ENCODE results near the gene ADD1.
"Not testable (repeated sequence)": the region's sequence is repeated elsewhere in the genome, so short reads cannot be mapped to it uniquely, and the experiment has no call there.

ADD1 gene

DNA sequence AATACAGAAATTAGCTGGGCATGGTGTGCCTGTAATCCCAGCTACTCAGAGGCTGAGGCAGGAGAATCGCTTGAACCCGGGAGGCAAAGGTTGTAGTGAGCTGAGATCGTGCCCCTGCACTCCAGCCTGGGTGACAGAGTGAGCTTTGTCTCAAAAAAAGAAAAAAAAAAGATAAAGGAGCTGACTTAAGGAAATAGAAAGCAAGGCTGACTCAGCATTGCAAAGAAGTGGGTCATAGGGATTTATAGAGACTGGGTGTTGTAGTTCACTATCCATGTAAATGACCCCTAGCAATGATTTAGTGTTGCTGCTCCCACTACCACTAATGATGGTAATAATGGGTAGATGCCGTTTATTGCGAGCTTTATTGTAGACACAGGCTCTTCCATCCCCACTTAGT lies 47.6 kb downstream of the ADD1 start:
- DNase-seq: no peak

DNA sequence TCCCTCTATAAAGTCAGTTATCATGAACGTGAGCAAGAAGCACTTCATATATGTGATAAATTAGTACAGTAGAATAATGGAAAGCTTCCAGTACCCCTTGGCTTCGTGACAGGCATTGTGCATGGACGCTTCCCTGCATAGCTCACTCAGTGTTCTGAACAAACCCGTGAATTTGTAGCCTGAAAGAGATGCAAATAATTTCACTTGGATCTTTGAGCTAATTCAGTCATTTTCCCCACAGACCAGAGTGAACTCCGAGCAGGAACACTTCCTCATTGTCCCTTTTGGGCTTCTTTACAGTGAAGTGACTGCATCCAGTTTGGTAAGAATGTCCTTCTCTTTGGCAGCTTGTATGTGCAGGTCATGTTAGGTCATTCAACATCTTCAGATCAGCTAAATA lies 50.1 kb downstream of the ADD1 start:
- DNase-seq: no peak

DNA sequence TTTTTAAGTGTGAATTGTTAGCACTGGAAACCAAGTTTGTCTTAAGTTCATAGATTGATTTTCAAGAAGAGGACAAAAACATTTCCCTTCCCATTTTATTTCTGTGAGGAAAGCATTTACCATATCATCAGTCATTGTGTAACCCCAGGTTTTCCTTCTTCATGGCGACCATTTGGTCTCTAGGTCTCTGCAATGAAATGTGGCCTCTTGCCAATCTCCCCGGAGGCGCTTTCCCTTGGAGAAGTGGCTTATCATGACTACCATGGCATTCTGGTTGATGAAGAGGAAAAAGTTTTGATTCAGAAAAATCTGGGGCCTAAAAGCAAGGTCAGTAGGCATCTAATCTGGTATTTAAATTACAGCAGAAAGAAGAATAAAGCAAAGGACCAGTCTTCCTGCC lies 54.4 kb downstream of the ADD1 start:
- DNase-seq: no peak

DNA sequence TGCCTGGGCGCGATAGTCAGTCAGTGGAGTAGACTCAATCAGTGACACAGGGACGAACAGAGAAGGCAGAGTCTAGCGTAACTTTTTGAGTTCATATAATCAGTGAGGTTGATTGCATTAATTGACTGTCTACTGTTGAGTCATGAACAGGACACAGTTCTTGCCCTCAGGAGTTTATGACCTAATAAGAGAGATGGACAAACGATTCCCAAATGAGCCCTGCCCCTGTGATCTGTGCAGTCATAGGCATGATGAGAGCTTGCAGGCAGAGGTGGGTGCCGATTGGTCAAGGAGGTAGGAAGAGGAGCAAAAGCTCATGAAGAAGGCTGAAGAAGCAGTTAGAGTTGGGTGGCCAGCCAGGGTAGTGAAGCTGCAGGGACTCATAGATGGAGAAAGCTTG lies 57.1 kb downstream of the ADD1 start:
- DNase-seq: no peak

DNA sequence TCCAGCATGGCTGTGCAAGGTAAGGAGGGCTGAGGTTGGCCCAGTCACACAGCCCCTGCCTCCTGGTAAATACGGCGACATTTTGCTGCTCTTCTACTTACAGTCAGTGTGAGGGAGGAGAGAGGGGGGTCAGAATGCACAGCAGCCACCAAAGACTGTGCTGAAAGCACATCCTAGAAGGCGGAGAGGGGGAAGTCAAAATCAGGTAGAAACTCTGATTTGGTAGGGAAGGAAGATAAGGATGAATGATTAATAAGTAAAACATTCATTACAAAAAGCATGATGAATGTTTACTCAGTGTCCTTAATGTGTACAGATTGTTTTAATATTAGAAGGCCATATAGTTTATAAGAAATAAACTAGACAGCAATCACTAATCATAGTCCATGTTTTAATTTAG lies 57.5 kb downstream of the ADD1 start:
- DNase-seq: no peak

DNA sequence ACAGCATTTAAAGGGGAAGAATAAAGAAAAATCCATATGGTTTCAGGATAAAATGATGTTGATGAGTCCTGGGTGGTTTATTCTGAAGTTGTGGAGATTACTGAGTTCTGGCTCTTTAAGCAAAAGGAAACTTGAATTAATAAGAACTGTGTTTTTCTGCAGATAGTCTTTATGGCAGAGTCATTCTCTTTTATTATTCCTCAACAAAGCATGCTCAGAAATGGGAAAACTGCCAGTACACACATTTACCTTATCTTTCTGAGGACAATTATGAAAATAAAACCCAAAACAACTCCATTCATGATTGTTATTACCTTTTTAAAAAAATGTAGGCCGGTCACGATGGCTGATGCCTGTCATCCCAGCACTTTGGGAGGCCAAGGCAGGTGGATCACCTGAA lies 58.5 kb downstream of the ADD1 start:
- DNase-seq: no peak

DNA sequence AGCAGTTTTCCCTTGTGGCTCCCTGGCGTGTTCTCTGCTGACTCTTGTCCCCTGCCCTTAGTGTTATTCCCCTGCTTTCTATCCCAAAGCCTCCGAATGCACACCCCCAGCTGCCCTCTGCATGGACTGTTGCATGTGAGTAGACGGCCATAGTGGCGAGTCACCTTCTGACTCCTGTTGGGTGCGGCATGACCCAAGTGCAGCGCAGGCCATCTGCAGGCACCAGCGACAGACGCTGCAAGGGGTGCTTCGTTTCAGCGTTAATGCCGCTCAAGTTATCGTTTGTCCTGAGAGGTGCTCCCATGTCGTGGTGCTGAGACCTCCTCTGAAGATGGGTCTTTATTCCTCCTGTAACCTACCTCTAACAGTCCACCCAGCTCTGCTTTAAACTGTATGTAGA lies 61.9 kb downstream of the ADD1 start:
- DNase-seq: no peak

DNA sequence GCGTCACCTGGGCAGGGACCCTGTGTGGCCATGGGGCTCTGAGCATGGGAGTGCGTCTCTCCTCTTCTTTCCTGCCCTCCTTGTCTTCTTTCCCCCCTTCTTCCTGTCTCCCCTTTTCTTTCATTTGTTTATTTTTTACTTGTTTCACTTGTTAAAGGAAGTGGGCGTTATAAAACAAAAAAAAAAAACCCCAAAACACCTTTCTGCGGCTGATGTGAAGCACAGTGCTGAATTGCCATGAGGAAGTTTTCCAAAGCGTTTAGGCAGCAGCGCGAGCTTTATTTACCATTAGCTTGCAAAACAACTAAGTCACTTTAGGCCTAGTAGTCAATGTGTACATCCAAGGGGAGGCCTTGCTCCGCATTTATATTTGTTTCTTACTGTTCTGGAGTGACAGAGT lies 62.6 kb downstream of the ADD1 start:
- no peak for DNase-seq

DNA sequence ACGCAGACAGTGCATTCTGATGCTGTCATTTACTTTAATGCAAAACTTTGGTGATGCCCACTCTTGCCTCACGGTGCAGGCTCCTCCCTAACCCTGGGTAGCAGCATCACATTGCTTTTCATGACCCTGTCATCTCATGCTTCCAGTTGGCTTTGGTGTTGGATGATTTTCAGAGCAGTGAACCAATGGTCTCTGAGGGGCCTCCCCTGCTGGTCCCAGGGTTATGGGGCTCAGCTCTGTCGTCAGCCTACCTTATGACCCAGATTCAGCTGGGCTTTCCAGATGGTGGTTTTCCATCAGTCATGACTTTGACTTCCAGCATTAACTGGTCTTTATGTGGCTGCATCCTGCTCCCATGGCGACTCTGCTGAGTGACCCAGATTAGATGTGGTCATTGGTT lies 63.6 kb downstream of the ADD1 start:
- DNase-seq: no peak

DNA sequence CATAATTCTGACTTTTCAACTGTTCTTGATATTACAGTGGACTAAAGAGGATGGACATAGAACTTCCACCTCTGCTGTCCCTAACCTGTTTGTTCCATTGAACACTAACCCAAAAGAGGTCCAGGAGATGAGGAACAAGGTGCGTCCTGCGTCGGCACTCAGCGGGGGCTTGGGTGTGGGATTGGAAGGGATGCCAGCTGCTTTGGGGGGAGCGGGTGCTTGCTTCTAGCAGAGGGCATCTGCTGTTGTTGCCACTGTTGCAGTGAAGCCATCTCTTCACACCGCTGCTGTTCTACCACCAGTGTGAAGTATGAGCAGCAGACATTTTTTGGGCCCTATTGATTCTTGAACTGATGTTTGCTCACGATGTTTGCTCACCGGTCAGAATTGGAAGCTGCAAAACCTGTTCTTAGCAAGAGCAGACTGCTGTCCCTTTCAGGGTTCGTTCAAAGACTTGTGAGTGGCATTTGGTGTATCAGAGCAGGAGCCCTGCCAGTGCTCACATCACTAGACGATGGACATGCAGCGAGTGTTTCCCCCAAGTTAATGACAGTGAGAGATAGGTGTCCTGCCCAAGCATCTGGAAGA lies 64.2 kb downstream of the ADD1 start:
- no peak for DNase-seq

DNA sequence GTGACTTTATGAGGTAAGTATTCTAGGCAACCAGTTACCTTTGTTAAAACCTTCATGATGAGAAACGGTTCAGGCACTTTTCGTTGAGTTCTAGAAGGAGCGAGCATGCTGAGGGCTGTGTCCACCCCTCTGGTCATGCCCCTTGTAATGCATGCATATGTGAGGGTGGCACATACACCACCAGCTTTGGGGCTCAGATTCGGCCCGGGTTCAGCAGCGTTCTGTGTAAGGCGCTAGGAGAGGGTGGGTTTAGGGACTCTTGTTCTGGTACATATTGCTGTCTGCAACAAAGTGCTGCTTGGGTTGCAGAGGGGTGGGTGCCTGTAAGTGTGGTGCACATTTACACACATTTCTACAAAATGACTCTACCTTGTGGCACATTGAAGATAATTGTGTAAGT lies 65.0 kb downstream of the ADD1 start:
- no peak for DNase-seq

DNA sequence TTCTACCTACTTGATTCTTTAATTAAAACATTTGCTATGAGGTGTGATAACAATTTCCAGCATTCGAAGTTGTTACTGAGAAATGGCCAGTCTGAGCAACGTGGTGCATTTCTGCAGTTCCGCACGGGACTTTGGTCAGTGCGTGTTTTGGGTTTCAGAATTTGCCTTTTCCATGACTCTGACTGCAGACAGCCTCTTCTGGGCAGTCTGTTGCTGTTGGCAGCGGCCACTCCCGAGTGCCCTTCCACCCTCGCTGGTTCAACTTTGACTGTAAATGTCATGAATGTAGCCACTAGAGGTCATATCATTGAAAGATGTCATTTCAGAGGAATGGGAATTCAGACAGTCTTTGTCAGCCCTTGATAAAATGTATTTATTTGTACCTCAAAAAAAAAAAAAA lies 65.9 kb downstream of the ADD1 start:
- no peak for DNase-seq

DNA sequence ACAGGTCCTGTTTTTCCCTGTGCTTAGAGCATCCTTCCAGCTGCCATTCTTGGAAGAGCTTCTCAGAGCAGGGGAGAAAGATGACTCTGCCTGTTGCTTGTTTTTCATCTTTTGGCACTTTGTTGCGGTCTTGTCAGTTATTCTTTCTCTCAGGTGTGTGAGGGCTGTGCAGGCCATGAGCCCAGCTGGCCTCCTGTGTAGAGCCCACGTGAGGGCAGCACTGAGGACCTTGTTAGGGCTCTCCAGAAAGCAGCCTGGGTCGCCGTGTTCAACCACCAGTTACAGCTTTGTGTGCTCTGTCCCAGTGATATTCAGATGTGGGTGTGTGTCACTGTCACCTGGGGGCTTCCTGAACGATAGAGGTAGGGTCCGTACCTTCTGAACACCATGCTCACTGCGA lies 66.8 kb downstream of the ADD1 start:
- DNase-seq: no peak

DNA sequence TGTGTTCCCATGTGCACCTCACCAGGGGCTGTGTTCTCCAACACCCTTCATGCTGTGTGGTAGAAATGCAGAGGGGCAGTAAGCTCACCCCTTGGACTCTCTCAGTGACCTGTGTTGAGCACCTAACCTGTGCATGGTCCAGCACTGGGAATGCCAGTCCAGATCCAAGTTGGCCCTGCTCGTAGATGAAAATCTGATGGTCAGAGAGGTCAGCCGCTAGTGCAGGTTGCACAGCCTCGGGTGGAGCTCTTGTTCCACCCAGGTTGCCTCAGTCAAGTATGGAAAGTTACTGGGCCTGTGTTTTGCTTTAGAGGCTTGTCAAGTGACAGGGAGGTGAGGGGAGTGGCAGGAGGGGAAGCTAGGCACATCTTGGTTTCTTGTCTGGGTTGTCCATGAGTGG lies 68.2 kb downstream of the ADD1 start:
- DNase-seq: no peak

DNA sequence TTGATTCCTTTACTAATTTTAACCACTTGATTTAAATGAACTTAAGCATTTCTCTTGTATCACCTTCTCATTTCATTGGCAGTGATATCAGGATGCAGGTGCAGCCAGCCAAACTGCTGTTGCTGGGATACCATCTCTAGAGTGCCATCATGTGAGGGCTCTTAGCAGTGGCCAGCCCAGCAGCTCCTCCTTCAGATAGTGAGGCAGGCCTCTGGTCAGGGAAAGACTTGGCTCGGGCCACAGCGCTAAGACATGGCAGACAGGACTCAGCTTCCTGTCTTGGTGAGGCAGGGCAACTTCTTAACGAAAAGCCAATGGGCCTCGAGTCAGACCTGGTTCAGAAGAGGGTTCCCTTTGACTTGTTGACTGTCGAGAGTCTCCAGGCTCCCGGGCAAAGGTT lies 69.5 kb downstream of the ADD1 start:
- DNase-seq: no peak

DNA sequence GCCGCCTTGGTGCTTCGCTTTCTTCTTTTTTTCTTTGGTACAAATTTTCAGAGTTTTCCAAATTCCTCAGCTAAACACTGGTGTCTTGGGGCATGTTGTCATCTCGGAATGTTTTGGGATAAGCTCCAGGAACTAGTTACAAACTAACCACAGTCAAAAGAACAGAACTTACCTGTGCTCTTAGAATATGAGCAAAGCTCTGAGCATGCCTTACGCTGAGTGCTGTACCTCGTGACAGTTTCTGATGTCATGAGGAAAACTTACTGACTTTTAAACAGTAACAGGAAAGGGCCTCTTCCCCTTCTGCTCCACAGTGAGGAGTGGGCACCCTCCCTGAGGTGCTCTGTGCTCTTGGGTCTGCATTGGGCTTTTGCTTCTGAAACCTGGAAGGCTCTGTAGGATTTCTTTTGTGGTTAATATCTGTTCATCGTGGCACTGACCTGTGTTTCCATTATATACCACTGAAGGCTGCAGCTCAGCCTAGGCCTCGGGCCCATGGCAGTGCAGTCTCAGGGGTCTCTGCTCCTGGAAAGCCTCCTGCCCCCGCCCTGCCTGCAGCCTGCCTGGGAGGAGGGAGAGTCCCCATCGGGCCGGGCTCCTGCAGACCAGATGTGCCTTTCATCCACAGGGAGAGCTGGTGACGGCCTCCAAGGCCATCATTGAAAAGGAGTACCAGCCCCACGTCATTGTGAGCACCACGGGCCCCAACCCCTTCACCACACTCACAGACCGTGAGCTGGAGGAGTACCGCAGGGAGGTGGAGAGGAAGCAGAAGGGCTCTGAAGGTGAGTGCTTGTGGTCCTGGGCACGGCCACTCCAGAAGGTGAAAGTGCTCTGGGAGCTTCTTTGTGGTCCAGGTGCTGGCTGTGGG lies 70.8 kb downstream of the ADD1 start:
- DNase-seq: no peak

DNA sequence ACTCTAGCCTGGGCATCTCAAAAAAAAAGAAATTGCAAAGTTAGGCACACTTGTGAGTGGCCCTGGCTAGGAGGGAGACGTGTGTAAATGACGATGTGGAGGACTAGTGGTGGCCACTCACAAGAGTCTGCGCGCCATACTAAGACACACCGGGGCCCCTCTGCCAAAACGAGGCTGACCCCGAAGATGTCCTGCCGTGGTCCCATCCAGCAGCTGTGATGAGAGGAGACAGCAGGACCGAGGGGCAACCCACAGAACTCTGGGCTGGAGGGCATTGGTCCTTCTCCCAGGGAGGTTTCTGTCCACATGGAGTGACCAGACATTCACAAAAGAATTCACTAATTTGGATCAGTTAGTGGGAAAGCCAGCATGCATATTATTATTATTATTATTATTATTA lies 72.1 kb downstream of the ADD1 start:
- DNase-seq: no peak

DNA sequence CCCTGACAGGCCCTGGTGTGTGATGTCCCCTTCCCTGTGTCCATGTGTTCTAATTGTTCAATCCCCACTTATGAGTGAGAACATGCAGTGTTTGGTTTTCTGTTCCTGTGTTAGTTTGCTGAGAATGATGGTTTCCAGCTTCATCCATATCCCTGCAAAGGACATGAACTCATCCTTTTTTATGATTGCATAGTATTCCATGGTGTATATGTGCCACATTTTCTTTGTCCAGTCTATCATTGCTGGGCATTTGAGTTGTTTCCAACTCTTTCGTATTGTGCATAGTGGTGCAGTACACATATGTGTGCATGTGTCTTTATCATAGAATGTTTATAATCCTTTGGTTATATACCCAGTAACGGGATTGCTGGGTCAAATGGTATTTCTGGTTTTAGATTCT lies 73.1 kb downstream of the ADD1 start:
- not testable (repeated sequence) for DNase-seq

DNA sequence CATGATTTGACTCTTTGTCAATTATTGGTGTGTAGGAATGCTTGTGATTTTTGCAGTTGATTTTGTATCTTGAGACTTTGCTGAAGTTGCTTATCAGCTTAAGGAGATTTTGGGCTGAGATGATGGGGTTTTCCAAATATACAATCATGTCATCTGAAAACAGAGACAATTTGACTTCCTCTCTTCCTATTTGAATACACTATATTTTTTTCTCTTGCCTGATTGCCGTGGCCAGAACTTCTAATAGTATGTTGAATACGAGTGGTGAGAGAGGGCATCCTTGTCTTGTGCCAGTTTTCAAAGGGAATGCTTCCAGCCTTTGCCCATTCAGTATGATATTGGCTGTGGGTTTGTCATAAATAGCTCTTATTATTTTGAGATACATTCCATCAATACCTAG lies 74.7 kb downstream of the ADD1 start:
- DNase-seq: not testable (repeated sequence)

DNA sequence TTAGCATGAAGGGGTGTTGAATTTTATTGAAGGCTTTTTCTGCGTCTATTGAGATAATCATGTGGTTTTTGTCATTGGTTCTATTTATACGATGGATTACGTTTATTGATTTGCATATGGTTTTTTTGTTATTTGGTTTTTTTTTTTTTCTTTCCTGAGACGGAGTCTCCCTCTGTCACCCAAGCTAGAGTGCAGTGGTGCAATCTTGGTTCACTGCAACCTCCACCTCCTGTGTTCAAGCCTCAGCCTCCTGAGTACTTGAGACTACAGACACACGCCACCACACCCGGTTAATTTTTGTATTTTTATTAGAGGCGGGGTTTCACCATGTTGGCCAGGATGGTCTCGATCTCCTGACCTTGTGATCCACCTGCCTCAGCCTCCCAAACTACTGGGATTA lies 75.1 kb downstream of the ADD1 start:
- not testable (repeated sequence) for DNase-seq

DNA sequence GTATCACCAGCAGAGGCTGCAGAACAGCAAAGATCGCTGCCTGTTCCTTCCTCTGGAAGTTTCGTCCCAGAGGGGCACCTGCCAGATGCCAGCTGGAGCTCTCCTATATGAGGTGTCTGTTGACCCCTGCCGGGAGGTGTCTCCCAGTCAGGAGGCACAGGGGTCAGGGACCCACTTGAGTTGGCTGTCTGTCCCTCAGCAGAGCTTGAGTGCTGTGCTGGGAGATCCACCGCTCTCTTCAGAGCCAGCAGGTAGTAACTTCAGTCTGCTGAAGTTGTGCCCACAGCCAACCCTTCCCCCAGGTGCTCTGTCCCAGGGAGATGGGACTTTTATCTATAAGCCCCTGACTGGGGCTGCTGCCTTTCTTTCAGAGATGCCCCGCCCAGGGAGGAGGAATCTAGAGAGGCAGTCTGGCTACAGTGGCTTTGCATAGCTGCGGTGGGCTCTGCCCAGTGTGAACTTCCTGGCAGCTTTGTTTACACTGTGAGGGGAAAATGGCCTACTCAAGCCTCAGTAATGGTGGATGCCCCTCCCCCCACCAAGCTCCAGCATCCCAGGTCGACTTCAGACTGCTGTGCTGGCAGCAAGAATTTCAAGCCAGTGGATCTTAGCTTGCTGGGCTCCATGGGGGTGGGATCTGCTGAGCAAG lies 78.9 kb downstream of the ADD1 start:
- DNase-seq: peak in 1 of 2 experiments; percentile 25

DNA sequence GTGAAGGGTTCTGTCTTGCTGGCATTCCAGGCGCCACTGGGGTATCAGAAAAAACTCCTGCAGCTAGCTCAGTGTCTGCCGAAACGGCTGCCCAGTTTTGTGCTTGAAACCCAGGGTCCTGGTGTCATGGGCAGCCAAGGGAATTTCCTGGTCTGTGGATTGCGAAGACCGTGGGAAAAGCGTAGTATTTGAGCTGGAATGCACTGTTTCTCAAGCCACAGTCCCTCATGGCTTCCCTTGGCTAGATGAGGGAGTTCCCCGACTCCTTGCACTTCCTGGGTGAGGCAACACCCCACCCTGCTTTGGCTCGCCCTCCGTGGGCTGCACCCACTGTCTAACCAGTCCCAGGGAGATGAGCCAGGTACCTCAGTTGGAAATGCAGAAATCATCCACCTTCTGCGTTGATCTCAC lies 79.5 kb downstream of the ADD1 start:
- DNase-seq: no peak

DNA sequence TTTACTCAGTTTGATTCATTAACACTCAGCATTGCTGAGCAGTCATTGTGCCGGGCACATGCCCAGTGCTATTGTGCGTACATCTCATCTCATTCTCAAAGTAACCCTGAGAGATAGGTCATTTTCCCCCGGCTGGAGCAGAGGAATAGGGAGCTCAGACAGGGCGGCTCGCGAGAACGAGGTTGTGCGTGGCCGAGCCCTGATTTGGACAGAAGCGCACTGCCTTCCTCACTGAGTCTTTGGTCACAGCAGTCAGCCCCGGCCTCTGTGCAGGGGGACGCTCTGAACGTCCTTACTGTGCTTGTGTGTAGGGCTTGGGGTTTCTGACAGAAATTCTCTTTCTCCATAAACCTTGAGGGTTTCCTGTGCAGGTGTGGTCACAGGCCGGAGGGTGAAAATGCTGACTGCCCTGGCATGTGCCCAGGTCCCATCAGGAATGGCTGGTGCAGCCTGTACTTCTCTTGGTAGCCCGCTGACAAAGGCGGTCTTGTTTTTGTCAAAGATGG lies 80.1 kb downstream of the ADD1 start:
- no peak for DNase-seq

DNA sequence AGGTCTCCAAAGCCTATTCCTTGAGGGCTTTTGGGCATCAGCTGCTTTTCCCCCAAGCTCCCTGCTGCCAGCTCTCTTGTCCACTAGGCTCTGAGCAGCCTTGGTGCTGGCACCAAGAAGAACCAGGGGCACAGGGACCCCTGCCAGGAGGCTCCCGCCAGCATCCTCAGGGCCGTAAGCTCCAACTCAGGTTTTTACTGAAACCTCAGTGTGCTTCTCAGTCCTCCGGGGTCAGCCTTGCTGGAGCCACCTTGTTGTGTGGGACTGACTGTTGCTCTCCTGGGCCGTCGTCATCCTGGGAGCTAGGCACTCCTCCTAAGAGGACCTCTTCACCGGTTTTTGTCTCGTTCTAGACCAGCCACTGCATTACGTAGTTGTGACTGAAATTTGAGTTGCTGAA lies 80.6 kb downstream of the ADD1 start:
- no peak for DNase-seq

All from SW 1271 (cell line).